HL-60 (cell line): ENCODE data around the gene C10orf105.

Source experiments
- DNase-seq, 2 experiments: peaks; one replicate each; pipeline ENCODE4 v3.0.0-alpha.2; 2010 to 2020; ENCODE audit warnings: low read depth in 1 of 2, low spot score in 1 of 2
- H3K27ac ChIP-seq: fragments of 250-450 bp; sonication (Bioruptor Pico); replicated peaks from 2 replicates; pipeline ENCODE4 v1.5.1; 2020; ENCODE audit warnings: mild to moderate bottlenecking, moderate library complexity
- H3K27me3 ChIP-seq: fragments of 250-450 bp; sonication (Bioruptor Pico); 2 replicates; pipeline ENCODE4 v1.5.1; 2021; ENCODE audit warnings: mild to moderate bottlenecking, moderate library complexity; ENCODE audit not compliant: insufficient read depth, poor library complexity, severe bottlenecking
- H3K4me3 ChIP-seq: replicated peaks from 2 replicates; pipeline ENCODE4 v1.5.1; 2011; ENCODE audit warnings: mild to moderate bottlenecking, control low read depth, low read length; ENCODE audit not compliant: insufficient read depth
- CTCF ChIP-seq: IDR thresholded peaks from one replicate; pipeline ENCODE4 v1.5.1; 2011; ENCODE audit warnings: low read length, control low read depth, inconsistent platforms; ENCODE audit not compliant: insufficient read depth
- GABPA ChIP-seq: IDR thresholded peaks from 2 replicates; pipeline ENCODE4 v1.6.1; 2012; ENCODE audit warnings: low read depth
- POLR2AphosphoS5 ChIP-seq: IDR thresholded peaks from 2 replicates; pipeline ENCODE4 v1.6.1; 2012; ENCODE audit warnings: low read depth
- SPI1 ChIP-seq: IDR thresholded peaks from 2 replicates; pipeline ENCODE4 v1.6.1; 2012; ENCODE audit warnings: low read depth, mild to moderate bottlenecking, borderline replicate concordance
- TF ChIP-seq, protein P1 (sequence below): IDR thresholded peaks from 2 replicates; pipeline ENCODE4 v1.6.1; 2012; ENCODE audit warnings: low read depth; ENCODE audit not compliant: insufficient replicate concordance

Gene C10orf105

DNA sequence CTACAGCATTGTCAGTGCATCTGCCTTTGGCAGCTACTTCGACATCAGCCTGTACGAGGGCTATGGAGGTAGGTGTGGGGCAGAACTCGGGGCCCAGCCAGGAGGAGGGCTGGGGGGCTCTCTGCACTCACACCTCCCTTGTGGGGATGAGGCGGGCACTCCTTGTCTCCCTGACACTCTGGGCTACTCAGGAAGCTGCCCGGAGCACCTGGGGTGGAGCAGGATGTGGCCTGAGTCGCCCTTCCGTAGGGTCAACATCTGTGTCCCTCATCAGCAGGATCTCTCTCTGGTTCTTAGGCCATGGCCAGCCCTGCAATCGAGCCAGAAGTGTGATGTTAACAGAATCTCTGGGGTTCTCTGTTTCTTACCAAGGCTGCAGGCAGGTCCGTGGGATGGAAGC is 40.2 kb downstream of the C10orf105 start:
- no peak for TF ChIP-seq SPI1
- no peak for TF ChIP-seq CTCF
- no peak for TF ChIP-seq POLR2AphosphoS5
- TF ChIP-seq, protein P1, sequence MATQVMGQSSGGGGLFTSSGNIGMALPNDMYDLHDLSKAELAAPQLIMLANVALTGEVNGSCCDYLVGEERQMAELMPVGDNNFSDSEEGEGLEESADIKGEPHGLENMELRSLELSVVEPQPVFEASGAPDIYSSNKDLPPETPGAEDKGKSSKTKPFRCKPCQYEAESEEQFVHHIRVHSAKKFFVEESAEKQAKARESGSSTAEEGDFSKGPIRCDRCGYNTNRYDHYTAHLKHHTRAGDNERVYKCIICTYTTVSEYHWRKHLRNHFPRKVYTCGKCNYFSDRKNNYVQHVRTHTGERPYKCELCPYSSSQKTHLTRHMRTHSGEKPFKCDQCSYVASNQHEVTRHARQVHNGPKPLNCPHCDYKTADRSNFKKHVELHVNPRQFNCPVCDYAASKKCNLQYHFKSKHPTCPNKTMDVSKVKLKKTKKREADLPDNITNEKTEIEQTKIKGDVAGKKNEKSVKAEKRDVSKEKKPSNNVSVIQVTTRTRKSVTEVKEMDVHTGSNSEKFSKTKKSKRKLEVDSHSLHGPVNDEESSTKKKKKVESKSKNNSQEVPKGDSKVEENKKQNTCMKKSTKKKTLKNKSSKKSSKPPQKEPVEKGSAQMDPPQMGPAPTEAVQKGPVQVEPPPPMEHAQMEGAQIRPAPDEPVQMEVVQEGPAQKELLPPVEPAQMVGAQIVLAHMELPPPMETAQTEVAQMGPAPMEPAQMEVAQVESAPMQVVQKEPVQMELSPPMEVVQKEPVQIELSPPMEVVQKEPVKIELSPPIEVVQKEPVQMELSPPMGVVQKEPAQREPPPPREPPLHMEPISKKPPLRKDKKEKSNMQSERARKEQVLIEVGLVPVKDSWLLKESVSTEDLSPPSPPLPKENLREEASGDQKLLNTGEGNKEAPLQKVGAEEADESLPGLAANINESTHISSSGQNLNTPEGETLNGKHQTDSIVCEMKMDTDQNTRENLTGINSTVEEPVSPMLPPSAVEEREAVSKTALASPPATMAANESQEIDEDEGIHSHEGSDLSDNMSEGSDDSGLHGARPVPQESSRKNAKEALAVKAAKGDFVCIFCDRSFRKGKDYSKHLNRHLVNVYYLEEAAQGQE, result no peak
- TF ChIP-seq GABPA, result no peak
- Histone ChIP-seq H3K4me3 (no peak overlapping the region), H3K27ac (no peak overlapping the region), H3K27me3 (no peaks in the 10 kb centered on the region)
- no peak for DNase-seq

- Histone ChIP-seq H3K27ac (no peak overlapping the region), H3K27me3 (no peaks in the 10 kb centered on the region), H3K4me3 (no peak overlapping the region)
- peak in 1 of 2 experiments; percentile 57 for DNase-seq
- peak; percentile 91 for TF ChIP-seq SPI1
- TF ChIP-seq CTCF, result no peak
- TF ChIP-seq, protein P1, result no peak
These were observed 41.3 kb downstream of the C10orf105 start for GRCh38 chr10:71678057-71678805.

DNA sequence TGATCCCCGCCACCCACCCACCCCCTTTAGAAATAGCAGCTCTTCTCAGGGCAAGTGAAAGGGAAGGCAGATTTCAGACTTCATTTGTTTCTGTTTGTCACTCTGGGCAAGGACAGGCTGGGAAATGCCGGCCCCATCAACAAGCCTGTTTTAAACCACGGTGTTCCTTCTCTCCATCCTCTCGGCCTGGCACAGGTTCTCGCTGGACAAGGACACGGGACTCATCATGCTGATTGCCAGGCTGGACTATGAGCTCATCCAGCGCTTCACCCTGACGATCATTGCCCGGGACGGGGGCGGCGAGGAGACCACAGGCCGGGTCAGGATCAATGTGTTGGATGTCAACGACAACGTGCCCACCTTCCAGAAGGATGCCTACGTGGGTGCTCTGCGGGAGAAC is 42.3 kb downstream of the C10orf105 start:
- no peak overlapping the region for H3K4me3 ChIP-seq
- TF ChIP-seq CTCF (no peak), SPI1 (no peak), POLR2AphosphoS5 (no peak), GABPA (no peak)
- no peaks in the 10 kb centered on the region for H3K27me3 ChIP-seq
- H3K27ac ChIP-seq, result no peak overlapping the region
- DNase-seq, result no peak
